Measurements from ENCODE around the gene CNFN.

- TF ChIP-seq EZH2phosphoT487 (IDR thresholded peaks at IDR 0.05; ENCODE audit: unreplicated experiment) (no peak), CTCF (conservative IDR thresholded peaks at IDR 0.05; ENCODE audit: low read depth in 2 of 2) (no peak), POLR2AphosphoS5 (IDR thresholded peaks at IDR 0.05; ENCODE audit: low read depth) (no peak)
Measured at GRCh38 chr19:42380155-42380554, 9.9 kb downstream of the CNFN start.
